HL-60 (cell line): ENCODE measurements around the gene ARIH2.

ENCODE experiments used
- DNase-seq, 2 experiments: peaks; one replicate each; pipeline ENCODE4 v3.0.0-alpha.2; 2010 to 2020; ENCODE audit warnings: low read depth in 1 of 2, low spot score in 1 of 2
- H3K27ac ChIP-seq: fragments of 250-450 bp; sonication (Bioruptor Pico); replicated peaks from 2 replicates; pipeline ENCODE4 v1.5.1; 2020; ENCODE audit warnings: mild to moderate bottlenecking, moderate library complexity
- H3K27me3 ChIP-seq: fragments of 250-450 bp; sonication (Bioruptor Pico); 2 replicates; pipeline ENCODE4 v1.5.1; 2021; ENCODE audit warnings: mild to moderate bottlenecking, moderate library complexity; ENCODE audit not compliant: insufficient read depth, poor library complexity, severe bottlenecking
- H3K4me3 ChIP-seq: replicated peaks from 2 replicates; pipeline ENCODE4 v1.5.1; 2011; ENCODE audit warnings: mild to moderate bottlenecking, control low read depth, low read length; ENCODE audit not compliant: insufficient read depth
- CTCF ChIP-seq: IDR thresholded peaks from one replicate; pipeline ENCODE4 v1.5.1; 2011; ENCODE audit warnings: low read length, control low read depth, inconsistent platforms; ENCODE audit not compliant: insufficient read depth
- GABPA ChIP-seq: IDR thresholded peaks from 2 replicates; pipeline ENCODE4 v1.6.1; 2012; ENCODE audit warnings: low read depth
- POLR2AphosphoS5 ChIP-seq: IDR thresholded peaks from 2 replicates; pipeline ENCODE4 v1.6.1; 2012; ENCODE audit warnings: low read depth
- REST ChIP-seq: IDR thresholded peaks from 2 replicates; pipeline ENCODE4 v1.6.1; 2012; ENCODE audit warnings: low read depth; ENCODE audit not compliant: insufficient replicate concordance
- SPI1 ChIP-seq: IDR thresholded peaks from 2 replicates; pipeline ENCODE4 v1.6.1; 2012; ENCODE audit warnings: low read depth, mild to moderate bottlenecking, borderline replicate concordance

Gene ARIH2

GRCh38 chr3:48974076-48974864 is 55.6 kb downstream of the ARIH2 start:
- Histone ChIP-seq H3K4me3 (no peak overlapping the region), H3K27ac (no peak overlapping the region), H3K27me3 (no peaks in the 10 kb centered on the region)
- no peak for DNase-seq
- TF ChIP-seq GABPA (no peak), POLR2AphosphoS5 (no peak), REST (no peak), SPI1 (no peak), CTCF (no peak)

GRCh38 chr3:48979451-48979850 is 60.8 kb downstream of the ARIH2 start:
- DNase-seq, result no peak
- H3K27me3 ChIP-seq, result no peaks in the 10 kb centered on the region
- no peak overlapping the region for H3K27ac ChIP-seq
- TF ChIP-seq REST, result no peak
- no peak for TF ChIP-seq SPI1
- TF ChIP-seq CTCF, result no peak
- no peak for TF ChIP-seq GABPA
- no peak for TF ChIP-seq POLR2AphosphoS5
- H3K4me3 ChIP-seq, result no peak overlapping the region

- Histone ChIP-seq H3K4me3 (no peak overlapping the region), H3K27ac (no peak overlapping the region), H3K27me3 (no peaks in the 10 kb centered on the region)
- TF ChIP-seq REST, result no peak
- no peak for TF ChIP-seq SPI1
- no peak for TF ChIP-seq GABPA
- no peak for TF ChIP-seq CTCF
- no peak for TF ChIP-seq POLR2AphosphoS5
- DNase-seq, result no peak
Observed at GRCh38 chr3:48980295-48980694, 61.7 kb downstream of the ARIH2 start.
